ENCODE data around the gene HOXA5. TPM values are rescaled to one million over a fixed set of nuclear protein-coding genes. Genes with fewer than 3 reads are reported as not detected.

The HOXA5 gene
- total RNA-seq, 1 experiment from 2014 or later = 0.81 TPM

- DNase-seq (ENCODE audit: low spot score) = no peak
- in situ Hi-C loops (cut with HindIII; ENCODE audit: low sequenced_read_pairs) = loop anchor here (5.0 kb wide), 1 partner anchor 35 kb away; no protein-coding TSS in a partner anchor
Measured at GRCh38 chr7:27162561-27163287, 19.2 kb upstream of the HOXA5 start.

- DNase-seq (ENCODE audit: low spot score) = no peak
- in situ Hi-C loops (cut with HindIII; ENCODE audit: low sequenced_read_pairs) = loop anchor here (5.0 kb wide), 1 partner anchor 35 kb away; no protein-coding TSS in a partner anchor
Measured at GRCh38 chr7:27161721-27162560, 18.5 kb upstream of the HOXA5 start.

GRCh38 chr7:27161214-27161720 is 17.8 kb upstream of the HOXA5 start:
- DNase-seq (ENCODE audit: low spot score) = peak; percentile 43
- in situ Hi-C loops (cut with HindIII; ENCODE audit: low sequenced_read_pairs) = loop anchor here (5.0 kb wide), 1 partner anchor 34 kb away; no protein-coding TSS in a partner anchor

- in situ Hi-C loops (cut with HindIII; ENCODE audit: low sequenced_read_pairs) = loop anchor here (5.0 kb wide), 1 partner anchor 33 kb away; no protein-coding TSS in a partner anchor
- peak; percentile 79 for DNase-seq (ENCODE audit: low spot score)
Measured at GRCh38 chr7:27160546-27161213, 17.2 kb upstream of the HOXA5 start.

GRCh38 chr7:27160145-27160545 is 16.7 kb upstream of the HOXA5 start:
- in situ Hi-C loops (cut with HindIII; ENCODE audit: low sequenced_read_pairs) = loop anchor here (5.0 kb wide), 1 partner anchor 33 kb away; no protein-coding TSS in a partner anchor
- no peak for DNase-seq (ENCODE audit: low spot score)

GRCh38 chr7:27159266-27160144 is 16.0 kb upstream of the HOXA5 start:
- in situ Hi-C loops (cut with HindIII; ENCODE audit: low sequenced_read_pairs) = loop anchor here (5.0 kb wide), 1 partner anchor 32 kb away; no protein-coding TSS in a partner anchor
- no peak for DNase-seq (ENCODE audit: low spot score)

- no peak for DNase-seq (ENCODE audit: low spot score)
- in situ Hi-C loops (cut with HindIII; ENCODE audit: low sequenced_read_pairs) = no loop called here
Measured at GRCh38 chr7:27158436-27159265, 15.2 kb upstream of the HOXA5 start.

GRCh38 chr7:27157702-27158431 is 14.4 kb upstream of the HOXA5 start:
- in situ Hi-C loops (cut with HindIII; ENCODE audit: low sequenced_read_pairs) = no loop called here
- DNase-seq (ENCODE audit: low spot score) = no peak

- no peak for DNase-seq (ENCODE audit: low spot score)
Measured at GRCh38 chr7:27156916-27157701, 13.6 kb upstream of the HOXA5 start.

GRCh38 chr7:27156508-27156898 is 13.0 kb upstream of the HOXA5 start, which contains the start of gene HOXA7:
TSS of gene HOXA7 (minus strand) at chr7:27156675. CDS start at chr7:27156545, 130 bp downstream.
- no peak for DNase-seq (ENCODE audit: low spot score)
- in situ Hi-C loops (cut with HindIII; ENCODE audit: low sequenced_read_pairs) = no loop called here

More at GRCh38 chr7:27156916-27157701, 13.6 kb upstream of the HOXA5 start:
- in situ Hi-C loops (cut with HindIII; ENCODE audit: low sequenced_read_pairs) = no loop called here

- no peak for DNase-seq (ENCODE audit: low spot score)
- in situ Hi-C loops (cut with HindIII; ENCODE audit: low sequenced_read_pairs) = no loop called here
Measured at GRCh38 chr7:27155816-27156507, 12.5 kb upstream of the HOXA5 start.

- in situ Hi-C loops (cut with HindIII; ENCODE audit: low sequenced_read_pairs) = no loop called here
- no peak for DNase-seq (ENCODE audit: low spot score)
Measured at GRCh38 chr7:27154901-27155815, 11.7 kb upstream of the HOXA5 start.

- in situ Hi-C loops (cut with HindIII; ENCODE audit: low sequenced_read_pairs) = no loop called here
Measured at GRCh38 chr7:27154369-27154768, 10.9 kb upstream of the HOXA5 start.

GRCh38 chr7:27153526-27153925 is 10.0 kb upstream of the HOXA5 start:
- in situ Hi-C loops (cut with HindIII; ENCODE audit: low sequenced_read_pairs) = no loop called here
- DNase-seq (ENCODE audit: low spot score) = no peak

More at GRCh38 chr7:27154369-27154768, 10.9 kb upstream of the HOXA5 start:
- no peak for DNase-seq (ENCODE audit: low spot score)

Data from G401 (cell line).